IMR-90 (cell line): ENCODE measurements around the gene TMEM54. TPM values are rescaled to one million over a fixed set of nuclear protein-coding genes. Genes with fewer than 3 reads are reported as not detected.

Experiments
- ATAC-seq: fragments of 200-7000 bp; cut with Tn5 transposase; 2 replicates; pipeline ENCODE4 v1.9.1; 2020; ENCODE audit warnings: low read depth, mild to moderate bottlenecking, moderate library complexity
- BruUV-seq: library from RNA; stranded (reverse); fragments of 400-500 nt; replicated peaks from 2 replicates; lab custom pipeline; 2021; lab: Mats Ljungman, UMichigan
- CTCF ChIA-PET: fragments of 300-600 bp; formaldehyde crosslinking; extraction: SDS; loops from one replicate; lab custom pipeline; 2021; ENCODE audit warnings: antibody characterized with exemption; lab: Yijun Ruan, JAX
- POLR2A ChIA-PET: fragments of 300-600 bp; sonication (Branson Sonifier 250); formaldehyde crosslinking; loops from one replicate; lab custom pipeline; 2022; ENCODE audit warnings: antibody characterized with exemption; ENCODE audit not compliant: unreplicated experiment; lab: Charles Lee
- DNase-seq: peaks from one replicate; pipeline ENCODE4 v3.0.0; 2013
- H2AFZ ChIP-seq: replicated peaks from 2 replicates; pipeline ENCODE3; 2013; ENCODE audit warnings: low read length, mild to moderate bottlenecking; ENCODE audit not compliant: poor library complexity
- H2AK5ac ChIP-seq: 2 replicates; pipeline ENCODE4 v1.6.1; 2013; ENCODE audit warnings: low read depth, low read length, inconsistent platforms
- H2AK9ac ChIP-seq: replicated peaks from 2 replicates; pipeline ENCODE3; 2013; ENCODE audit warnings: mild to moderate bottlenecking, low read depth, low read length, moderate library complexity; ENCODE audit not compliant: poor library complexity
- H2BK120ac ChIP-seq: 2 replicates; pipeline ENCODE4 v1.6.1; 2013; ENCODE audit warnings: low read depth, low read length, inconsistent platforms
- H2BK15ac ChIP-seq: 3 replicates; pipeline ENCODE4 v1.6.1; 2013; ENCODE audit warnings: low read depth, low read length, inconsistent platforms
- H2BK20ac ChIP-seq: 2 replicates; pipeline ENCODE4 v1.6.1; 2013; ENCODE audit warnings: low read depth, mild to moderate bottlenecking, inconsistent platforms, low read length, moderate library complexity
- H2BK5ac ChIP-seq: 2 replicates; pipeline ENCODE4 v1.6.1; 2013; ENCODE audit warnings: mild to moderate bottlenecking, low read depth, low read length, inconsistent platforms; ENCODE audit not compliant: poor library complexity, severe bottlenecking
- H3K14ac ChIP-seq: replicated peaks from 2 replicates; pipeline ENCODE4 v1.6.1; 2013; ENCODE audit warnings: low read depth, low read length, inconsistent platforms
- H3K18ac ChIP-seq: 2 replicates; pipeline ENCODE4 v1.6.1; 2013; ENCODE audit warnings: low read depth, low read length, control low read depth
- H3K23ac ChIP-seq: 2 replicates; pipeline ENCODE4 v1.6.1; 2013; ENCODE audit warnings: low read depth, low read length, inconsistent platforms
- H3K27ac ChIP-seq: 2 replicates; pipeline ENCODE4 v1.5.1; 2013; ENCODE audit warnings: mild to moderate bottlenecking, control low read depth, low read length; ENCODE audit not compliant: insufficient read depth
- H3K27me3 ChIP-seq: 2 replicates; pipeline ENCODE4 v1.6.1; 2013; ENCODE audit warnings: low read length; ENCODE audit not compliant: control insufficient read depth, insufficient read depth
- H3K36me3 ChIP-seq: 2 replicates; pipeline ENCODE4 v1.6.1; 2013; ENCODE audit warnings: low read length, mixed read lengths; ENCODE audit not compliant: control insufficient read depth, insufficient read depth
- H3K4ac ChIP-seq: 2 replicates; pipeline ENCODE4 v1.6.1; 2013; ENCODE audit warnings: low read depth, low read length, inconsistent platforms
- H3K4me1 ChIP-seq: 2 replicates; pipeline ENCODE4 v1.6.1; 2013; ENCODE audit warnings: low read length, mixed read lengths; ENCODE audit not compliant: control insufficient read depth, insufficient read depth
- H3K4me2 ChIP-seq: 2 replicates; pipeline ENCODE4 v1.6.1; 2013; ENCODE audit warnings: low read depth, mild to moderate bottlenecking, control low read depth, low read length, moderate library complexity
- H3K4me3 ChIP-seq: 2 replicates; pipeline ENCODE4 v1.5.1; 2013; ENCODE audit warnings: low read depth, mild to moderate bottlenecking, control low read depth, low read length, moderate library complexity; ENCODE audit not compliant: insufficient read depth
- H3K56ac ChIP-seq: 2 replicates; pipeline ENCODE4 v1.6.1; 2013; ENCODE audit warnings: low read length, inconsistent platforms; ENCODE audit not compliant: insufficient read depth; ENCODE audit errors: extremely low read depth
- H3K79me1 ChIP-seq, 2 experiments: 2 replicates each; pipeline ENCODE4 v1.6.1; 2013; ENCODE audit warnings: low read length in 2 of 2, inconsistent platforms in 1 of 2, low read depth in 1 of 2
- H3K9ac ChIP-seq: 2 replicates; pipeline ENCODE4 v1.6.1; 2013; ENCODE audit warnings: low read depth, low read length, control low read depth
- H3K9me1 ChIP-seq: 2 replicates; pipeline ENCODE4 v1.6.1; 2013; ENCODE audit warnings: low read length, inconsistent platforms; ENCODE audit not compliant: insufficient read depth
- H3K9me3 ChIP-seq: 2 replicates; pipeline ENCODE4 v1.6.1; 2013; ENCODE audit warnings: low read length; ENCODE audit not compliant: control insufficient read depth, insufficient read depth
- H4K20me1 ChIP-seq: 2 replicates; pipeline ENCODE4 v1.6.1; 2013; ENCODE audit warnings: low read length, inconsistent platforms; ENCODE audit not compliant: insufficient read depth
- H4K5ac ChIP-seq: 2 replicates; pipeline ENCODE4 v1.6.1; 2013; ENCODE audit warnings: mild to moderate bottlenecking, low read depth, low read length, control low read depth
- H4K8ac ChIP-seq, 2 experiments: 2 replicates each; pipeline ENCODE4 v1.6.1; 2013; ENCODE audit warnings: low read depth in 2 of 2, low read length in 2 of 2, control low read depth in 1 of 2, inconsistent platforms in 1 of 2
- H4K91ac ChIP-seq: 2 replicates; pipeline ENCODE4 v1.6.1; 2013; ENCODE audit warnings: low read depth, low read length, inconsistent platforms; ENCODE audit not compliant: insufficient read depth
- BHLHE40 ChIP-seq: fragments of 150-350 bp; IDR thresholded peaks from 2 replicates; pipeline ENCODE4 v1.6.1; 2016; ENCODE audit warnings: mild to moderate bottlenecking, low read depth, low read length
- CHD1 ChIP-seq: IDR thresholded peaks from 2 replicates; pipeline ENCODE4 v1.6.1; 2012; ENCODE audit warnings: low read depth, low read length, improper control_type of control experiment
- FOS ChIP-seq: fragments of 150-350 bp; IDR thresholded peaks from 2 replicates; pipeline ENCODE4 v1.6.1; 2016; ENCODE audit warnings: low read depth, low read length
- MAFK ChIP-seq: IDR thresholded peaks from 2 replicates; pipeline ENCODE4 v1.6.1; 2012; ENCODE audit warnings: low read depth, low read length, improper control_type of control experiment
- MXI1 ChIP-seq: IDR thresholded peaks from 2 replicates; pipeline ENCODE4 v1.6.1; 2012; ENCODE audit warnings: low read depth, mild to moderate bottlenecking, low read length, moderate library complexity, borderline replicate concordance
- POLR2A ChIP-seq: IDR thresholded peaks from 2 replicates; pipeline ENCODE4 v1.6.1; 2012; ENCODE audit warnings: mild to moderate bottlenecking, low read depth, low read length
- WGBS, 2 experiments: methylation state at CpG; one replicate each; pipeline versions ENCODE4 v1.1.5 to v1.1.7; 2013; ENCODE audit warnings: missing lambda C conversion rate in 2 of 2; ENCODE audit not compliant: insufficient read length in 1 of 2; ENCODE audit errors: extremely low coverage in 2 of 2; 5-methylcytosine and 5-hydroxymethylcytosine counted together
- dilution Hi-C: fragments of 300-500 bp; cut with HindIII; formaldehyde crosslinking; loops from one replicate; pipeline ENCODE4 v1.14.3; 2018; ENCODE audit warnings: low sequenced_read_pairs; ENCODE audit not compliant: unreplicated experiment
- in situ Hi-C: fragments of 300-500 bp; cut with MboI; formaldehyde crosslinking; loops from 3 replicates; pipeline ENCODE4 v1.14.3; 2019; ENCODE audit warnings: low sequenced_read_pairs, inconsistent platforms, mixed read lengths
- intact Hi-C: fragments of 100-400 bp; cut with micrococcal nuclease; formaldehyde crosslinking; loops from 2 replicates; pipeline ENCODE4 v1.10.0; 2022
- polyA plus RNA-seq, 3 experiments: library from polyadenylated mRNA; depleted of rRNA; stranded (reverse); fragments of >200 nt; gene quantifications; 2 replicates each; pipeline ENCODE4 v1.2.3, GENCODE V29; 2012; ENCODE audit warnings: low replicate concordance in 1 of 3
- total RNA-seq: library from RNA; depleted of rRNA; stranded (reverse); fragments of >200 nt; gene quantifications from 2 replicates; pipeline ENCODE4 v1.2.3, GENCODE V29; 2012
- TF ChIP-seq, protein P1 (sequence below): fragments of 150-350 bp; IDR thresholded peaks from 2 replicates; pipeline ENCODE4 v1.6.1; 2016; ENCODE audit warnings: low read depth, mild to moderate bottlenecking, low read length, moderate library complexity, borderline replicate concordance

Gene TMEM54
- total and polyA plus RNA-seq, 2 of the 4 experiments (the other 2 are of a cell fraction), result 25.5 to 75.2 TPM

DNA sequence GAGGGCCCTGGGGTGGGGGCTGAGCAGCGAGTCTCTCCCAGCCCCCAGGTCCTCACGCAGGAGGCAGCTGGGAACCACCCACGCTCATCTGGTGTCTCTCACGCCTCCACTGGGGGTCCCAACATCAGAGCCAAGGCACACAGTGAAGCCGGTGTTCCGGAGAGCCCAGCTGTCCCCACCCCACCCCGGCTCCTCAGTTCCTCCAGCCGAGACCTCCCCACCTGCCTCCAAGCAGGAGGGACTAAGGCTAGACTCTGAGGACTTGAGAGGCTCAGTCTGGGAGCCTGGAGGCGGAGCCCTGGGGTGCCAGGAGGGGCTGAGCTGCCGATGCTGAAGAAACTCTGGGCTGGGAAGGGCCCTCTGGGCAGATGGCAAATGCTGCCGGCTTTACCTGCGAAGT is 16.5 kb downstream of the TMEM54 start:
- no TSS peak for BruUV-seq
- POLR2A ChIA-PET, result no interaction called here
- no peak for DNase-seq

More for the DNA sequence above, 16.5 kb downstream of the TMEM54 start:
- no peak for TF ChIP-seq BHLHE40
- no peak for TF ChIP-seq FOS
- no peak for TF ChIP-seq CHD1
- TF ChIP-seq, protein P1, sequence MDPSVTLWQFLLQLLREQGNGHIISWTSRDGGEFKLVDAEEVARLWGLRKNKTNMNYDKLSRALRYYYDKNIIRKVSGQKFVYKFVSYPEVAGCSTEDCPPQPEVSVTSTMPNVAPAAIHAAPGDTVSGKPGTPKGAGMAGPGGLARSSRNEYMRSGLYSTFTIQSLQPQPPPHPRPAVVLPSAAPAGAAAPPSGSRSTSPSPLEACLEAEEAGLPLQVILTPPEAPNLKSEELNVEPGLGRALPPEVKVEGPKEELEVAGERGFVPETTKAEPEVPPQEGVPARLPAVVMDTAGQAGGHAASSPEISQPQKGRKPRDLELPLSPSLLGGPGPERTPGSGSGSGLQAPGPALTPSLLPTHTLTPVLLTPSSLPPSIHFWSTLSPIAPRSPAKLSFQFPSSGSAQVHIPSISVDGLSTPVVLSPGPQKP, result no peak
- TF ChIP-seq MXI1, result no peak
- no peak for TF ChIP-seq MAFK
- no peak for TF ChIP-seq POLR2A
- no peak overlapping the region for H3K23ac ChIP-seq
- 42% methylated on average over 4 of the region's 12 CpGs; no CpG with 5 or more reads in 1 of the 2 experiments for WGBS, 2 experiments
- dilution Hi-C loops, result no loop called here
- no peak overlapping the region for H3K56ac ChIP-seq
- H3K9ac ChIP-seq, result no peak overlapping the region
- no peak overlapping the region for H2BK5ac ChIP-seq
- H2BK120ac ChIP-seq, result no peak overlapping the region
- H2AK9ac ChIP-seq, result no peak overlapping the region
- no peak overlapping the region for H3K4me3 ChIP-seq
- no peaks in the 10 kb centered on the region for H3K9me3 ChIP-seq
- H2AK5ac ChIP-seq, result no peak overlapping the region
- no peak overlapping the region for H2BK15ac ChIP-seq
- H3K79me1 ChIP-seq, result no peaks in the 10 kb centered on the region
- H4K5ac ChIP-seq, result no peak overlapping the region
- H3K4me2 ChIP-seq, result no peak overlapping the region
- no peak overlapping the region for H4K8ac ChIP-seq
- H3K27ac ChIP-seq, result no peak overlapping the region
- H2BK20ac ChIP-seq, result no peak overlapping the region
- H3K14ac ChIP-seq, result no peak overlapping the region
- intact Hi-C loops, result loop anchor here (5.0 kb wide), 1 partner anchor 482 kb away; no protein-coding TSS in a partner anchor
- peaks cover 4% of the 10 kb centered on the region; the same call in 1 of the 2 replicates for H3K9me1 ChIP-seq
- no peak overlapping the region for H3K4ac ChIP-seq
- H2AFZ ChIP-seq, result no peak overlapping the region
- no peaks in the 10 kb centered on the region for H3K36me3 ChIP-seq
- no peak overlapping the region for H3K18ac ChIP-seq
- ATAC-seq, result no peak
- no peaks in the 10 kb centered on the region for H3K4me1 ChIP-seq
- CTCF ChIA-PET, result no interaction called here
- in situ Hi-C loops, result no loop called here
- peaks cover 3% of the 10 kb centered on the region; the same call in 1 of the 2 replicates for H4K20me1 ChIP-seq
- no peak overlapping the region for H4K91ac ChIP-seq
- peaks cover 58% of the 10 kb centered on the region for H3K27me3 ChIP-seq
